EL (cell line): ENCODE results near the gene TMEM38A.

Source experiments
- DNase-seq: peaks from one replicate; pipeline ENCODE4 v3.0.0-alpha.2; 2016

The TMEM38A gene, protein sequence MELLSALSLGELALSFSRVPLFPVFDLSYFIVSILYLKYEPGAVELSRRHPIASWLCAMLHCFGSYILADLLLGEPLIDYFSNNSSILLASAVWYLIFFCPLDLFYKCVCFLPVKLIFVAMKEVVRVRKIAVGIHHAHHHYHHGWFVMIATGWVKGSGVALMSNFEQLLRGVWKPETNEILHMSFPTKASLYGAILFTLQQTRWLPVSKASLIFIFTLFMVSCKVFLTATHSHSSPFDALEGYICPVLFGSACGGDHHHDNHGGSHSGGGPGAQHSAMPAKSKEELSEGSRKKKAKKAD

GRCh38 chr19:16660763-16661479 lies at the start of gene TMEM38A:
TSS of gene TMEM38A (plus strand) at chr19:16661139. CDS start at chr19:16661218, 79 bp downstream.
- peak; percentile 36 for DNase-seq

- DNase-seq = no peak
Measured at GRCh38 chr19:16612636-16613035, 48.3 kb upstream of the TMEM38A start.

- no peak for DNase-seq
Measured at GRCh38 chr19:16613841-16614240, 47.1 kb upstream of the TMEM38A start.

DNA sequence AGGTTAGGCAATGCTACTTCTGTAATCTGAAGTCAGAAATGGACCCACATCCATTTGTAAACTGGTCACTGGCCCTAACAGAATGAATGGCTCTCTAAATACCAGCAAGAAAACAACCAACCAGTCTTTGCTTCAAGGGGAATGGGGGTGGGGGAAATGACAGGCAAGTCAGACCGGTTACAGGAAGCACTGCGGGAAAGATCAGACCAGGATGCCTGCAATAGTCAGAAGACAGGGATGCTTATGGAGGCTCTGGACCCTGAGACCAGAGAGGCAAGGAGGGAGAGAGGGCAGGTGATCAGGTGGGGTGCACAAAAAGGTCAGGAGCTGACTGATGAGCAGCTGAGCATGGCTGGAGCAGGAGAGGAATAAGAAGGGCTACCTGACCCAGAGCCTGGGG lies 46.0 kb upstream of the TMEM38A start:
- no peak for DNase-seq

- DNase-seq = no peak
Measured at GRCh38 chr19:16615808-16616207, 45.1 kb upstream of the TMEM38A start.

- no peak for DNase-seq
Measured at GRCh38 chr19:16618248-16618647, 42.7 kb upstream of the TMEM38A start.

DNA sequence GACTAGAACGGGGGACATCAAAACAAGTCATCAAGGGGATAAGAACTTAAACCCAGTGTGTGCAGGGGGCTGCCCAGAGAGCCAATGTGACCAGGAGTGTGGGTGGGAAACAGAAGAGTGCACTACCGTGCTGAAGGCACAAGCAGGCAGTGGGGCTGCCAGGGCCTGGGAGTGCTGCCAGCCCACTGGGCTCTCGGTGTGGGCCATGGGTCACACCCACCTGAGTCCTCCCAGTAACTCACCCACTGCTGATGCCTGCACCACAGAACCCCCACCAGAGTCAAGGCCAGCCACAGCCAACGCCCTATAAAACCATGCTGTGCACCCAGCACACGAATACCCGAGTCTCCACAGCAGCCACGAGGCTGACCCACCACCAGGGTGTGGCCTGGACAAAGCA lies 41.5 kb upstream of the TMEM38A start:
- DNase-seq = no peak

- DNase-seq = no peak
Measured at GRCh38 chr19:16620018-16620417, 40.9 kb upstream of the TMEM38A start.

DNA sequence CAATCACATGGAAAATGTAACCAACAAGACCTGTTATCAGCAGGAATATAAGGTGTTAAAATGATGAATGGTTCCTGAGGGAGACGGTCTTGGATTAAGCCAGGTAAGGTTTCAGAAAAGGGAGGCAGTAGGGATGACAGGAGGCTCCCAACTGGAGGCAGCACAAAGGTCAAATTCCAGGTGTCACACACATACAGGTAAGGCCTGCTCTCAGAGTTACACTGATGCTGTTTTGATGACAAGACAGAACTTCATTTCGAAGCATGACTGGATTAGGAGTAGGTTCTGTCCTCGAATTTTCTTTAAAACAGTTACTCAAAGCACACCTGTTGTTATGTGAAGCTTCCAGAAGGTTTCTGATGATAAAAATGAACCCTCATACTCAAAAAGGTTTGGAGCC lies 40.4 kb upstream of the TMEM38A start:
- DNase-seq = no peak

GRCh38 chr19:16621165-16621800 lies 39.7 kb upstream of the TMEM38A start:
- no peak for DNase-seq

DNA sequence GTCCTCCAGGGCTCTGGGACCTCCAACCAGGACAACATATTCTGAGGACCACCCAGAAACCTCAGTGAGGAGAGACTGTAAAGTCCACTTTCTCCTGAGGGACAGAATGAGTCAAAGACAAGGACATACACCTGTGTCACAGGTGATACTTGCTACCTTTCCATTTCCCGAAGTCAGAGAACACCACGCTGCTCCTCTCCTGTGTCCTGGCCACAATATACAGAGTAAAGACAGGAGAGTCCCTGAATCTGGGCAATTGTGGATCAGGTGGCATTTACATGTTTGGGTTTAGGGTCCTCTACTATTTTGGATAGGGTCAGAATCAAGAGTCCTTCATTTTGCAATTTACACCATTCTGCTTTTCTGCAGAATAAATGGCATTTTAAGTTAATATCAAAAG lies 37.9 kb upstream of the TMEM38A start:
- DNase-seq = no peak

GRCh38 chr19:16623576-16623975 lies 37.4 kb upstream of the TMEM38A start:
- DNase-seq = no peak

DNA sequence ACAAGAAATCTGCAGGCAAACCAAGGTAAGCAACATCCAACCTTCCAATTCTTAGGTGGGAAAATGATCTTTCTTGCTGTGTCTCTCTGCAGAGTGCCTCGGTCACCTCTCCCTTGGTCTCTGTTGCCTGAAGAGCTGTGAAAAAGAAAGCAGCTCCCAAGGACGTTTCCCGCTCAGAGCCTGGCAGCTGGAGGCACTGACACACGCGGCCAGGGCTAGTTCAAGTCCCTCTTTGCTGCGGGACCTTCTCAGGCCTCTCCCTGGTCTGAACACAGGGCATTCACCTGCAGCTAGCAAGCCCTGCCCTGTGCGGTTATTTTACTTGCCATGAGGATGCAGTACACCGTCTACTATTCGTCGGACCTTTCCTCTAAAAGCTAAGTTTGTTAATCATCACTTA lies 36.7 kb upstream of the TMEM38A start:
- DNase-seq = no peak

- no peak for DNase-seq
Measured at GRCh38 chr19:16625163-16625958, 35.6 kb upstream of the TMEM38A start.

DNA sequence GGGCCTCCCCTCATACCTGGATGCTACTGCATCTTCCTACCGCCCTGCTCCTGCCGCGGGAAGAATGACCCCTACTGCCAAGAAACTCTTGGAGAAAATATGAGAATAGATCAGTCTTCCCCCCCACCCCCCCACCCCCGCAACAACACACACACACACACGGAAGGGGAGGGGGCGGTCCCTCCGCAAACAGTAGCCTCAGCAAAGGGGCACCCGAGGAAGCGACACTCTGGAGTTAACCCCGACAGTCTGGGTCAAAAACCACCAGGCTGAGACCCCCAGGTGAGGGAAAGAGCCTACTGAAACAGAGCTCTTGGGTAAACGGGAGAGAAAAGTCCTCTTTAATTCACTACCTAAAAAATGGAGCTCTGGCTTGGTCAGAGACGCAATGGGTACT lies 34.1 kb upstream of the TMEM38A start:
- DNase-seq = no peak

DNA sequence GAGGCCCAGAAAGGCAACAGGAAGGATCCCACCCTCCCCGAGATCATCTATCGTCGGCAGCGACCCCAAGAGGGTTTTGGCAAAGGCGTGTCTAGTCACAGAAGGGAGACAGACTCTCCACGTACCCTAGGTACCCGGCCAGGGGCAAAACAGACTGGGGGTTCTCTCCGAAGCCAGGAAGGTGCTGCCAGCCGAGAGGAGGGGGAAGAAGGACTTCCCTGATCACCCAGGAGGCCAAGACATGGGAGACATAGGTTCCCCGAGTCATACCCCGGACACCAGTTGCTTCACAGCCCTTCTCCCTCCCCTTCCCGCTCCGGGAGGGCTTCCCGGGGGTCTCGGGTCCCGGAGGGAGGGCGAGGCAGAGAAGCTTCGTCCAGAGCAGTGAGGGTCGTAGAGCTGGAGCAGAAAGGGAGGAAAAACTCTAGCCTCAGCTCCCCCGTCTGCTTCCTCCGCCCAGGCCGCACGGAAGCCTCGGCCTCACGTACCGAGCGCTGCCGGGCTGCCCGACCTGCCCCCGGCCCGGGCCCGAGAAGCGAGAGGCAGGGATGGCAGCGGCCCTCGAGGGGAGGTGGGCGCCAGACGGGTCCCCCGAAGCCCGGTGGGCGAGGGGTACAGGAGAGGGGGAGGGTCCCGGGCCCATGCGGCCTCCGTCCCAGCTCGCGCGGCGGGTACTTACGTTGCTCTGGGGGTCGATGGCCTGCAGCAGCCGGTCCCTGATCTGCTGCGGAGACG lies 33.6 kb upstream of the TMEM38A start:
- DNase-seq = peak; percentile 15

- DNase-seq = no peak
Measured at GRCh38 chr19:16627928-16628182, 33.1 kb upstream of the TMEM38A start.

DNA sequence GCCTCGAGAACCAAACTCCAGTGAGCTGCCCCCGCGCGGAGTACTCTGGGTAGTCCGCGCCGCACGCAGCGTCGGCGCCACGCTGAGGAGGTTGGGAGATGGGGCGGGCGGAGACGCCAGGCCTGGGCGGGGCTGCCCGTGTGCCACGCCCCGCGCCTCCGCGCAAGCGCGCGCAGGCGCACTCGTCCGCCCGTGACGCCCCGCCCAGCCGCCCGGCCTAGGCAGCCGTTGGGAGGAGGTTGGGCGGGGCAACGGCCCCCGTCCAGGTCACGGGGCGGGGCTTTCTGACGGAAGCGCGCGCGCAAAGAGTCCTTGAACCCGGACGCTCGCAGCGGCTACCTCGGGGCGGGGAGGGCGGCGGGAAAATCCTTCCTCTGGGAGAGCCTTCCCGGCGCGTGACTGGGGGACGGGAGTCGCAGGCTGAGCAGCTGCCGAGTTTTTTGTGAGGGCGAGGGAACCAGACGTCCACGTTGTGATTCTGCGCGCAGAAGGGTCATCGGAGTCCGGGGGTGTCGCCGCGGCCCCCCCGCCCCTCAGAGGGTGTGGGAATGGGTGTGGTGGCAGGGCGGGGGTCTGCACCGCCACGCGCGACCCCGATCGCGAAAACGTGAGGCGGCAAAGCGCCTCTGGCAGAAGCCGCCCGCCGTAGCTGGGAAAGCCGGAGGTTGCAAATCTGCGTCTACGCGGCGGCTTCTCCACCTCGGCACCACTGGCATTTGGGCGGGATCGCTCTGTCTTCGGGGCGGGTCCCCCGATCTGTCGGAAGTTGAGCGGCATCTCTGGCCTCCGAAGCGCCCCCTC lies 32.6 kb upstream of the TMEM38A start, which contains the start of gene MED26:
MED26 (minus strand) TSS at position 22 of the 801 bp plus-strand sequence. CDS start 261 bp downstream, outside the sequence.
- DNase-seq = peak; percentile 93

GRCh38 chr19:16628984-16629691 lies 31.8 kb upstream of the TMEM38A start:
- peak; percentile 31 for DNase-seq

GRCh38 chr19:16631465-16631864 lies 29.5 kb upstream of the TMEM38A start:
- DNase-seq = no peak

GRCh38 chr19:16637535-16637934 lies 23.4 kb upstream of the TMEM38A start:
- DNase-seq = no peak
